Endothelial cell of umbilical vein (primary cell): Measurements from ENCODE around the gene ADRA2C. TPM values are rescaled to one million over a fixed set of nuclear protein-coding genes. Genes with fewer than 3 reads are reported as not detected.

ENCODE experiments used
- BruUV-seq: library from RNA; stranded (reverse); fragments of 400-500 nt; replicated peaks from 2 replicates; lab custom pipeline; 2021; lab: Mats Ljungman, UMichigan
- CTCF ChIA-PET: fragments of 300-600, 350-600 bp; sonication (Branson Sonifier 250); formaldehyde crosslinking; loops from one replicate; lab custom pipeline; 2021; ENCODE audit warnings: antibody characterized with exemption, inconsistent platforms; lab: Charles Lee
- POLR2A ChIA-PET: fragments of 300-600, 350-600 bp; sonication (Branson Sonifier 250); formaldehyde crosslinking; loops from one replicate; lab custom pipeline; 2021; ENCODE audit warnings: antibody characterized with exemption, inconsistent platforms; lab: Charles Lee
- DNase-seq: peaks from one replicate; pipeline ENCODE4 v3.0.0-alpha.2; 2011; ENCODE audit warnings: low read depth, low spot score
- FAIRE-seq: peaks from 2 replicates; lab custom pipeline; 2011; peaks lifted over from hg19 to GRCh38; lab: Jason Lieb, UNC
- H2AFZ ChIP-seq: 2 replicates; pipeline ENCODE4 v1.6.0; 2012; ENCODE audit warnings: low read depth, low read length, control low read depth, inconsistent platforms
- H3K27ac ChIP-seq: 2 replicates; pipeline ENCODE4 v1.5.1; 2011; ENCODE audit warnings: low read depth, mild to moderate bottlenecking, control low read depth, low read length, moderate library complexity; ENCODE audit not compliant: insufficient read depth
- H3K27me3 ChIP-seq, 2 experiments: 2 replicates each; pipeline versions ENCODE4 v1.6.0 to v1.6.1; 2011; ENCODE audit warnings: low read length in 2 of 2, mixed read lengths in 1 of 2; ENCODE audit not compliant: control insufficient read depth in 2 of 2, insufficient read depth in 2 of 2
- H3K36me3 ChIP-seq, 2 experiments: 2 replicates in 1 of 2; 3 replicates in 1 of 2; pipeline ENCODE4 v1.5.1; 2011; ENCODE audit warnings: low read length in 2 of 2, mild to moderate bottlenecking in 1 of 2, moderate library complexity in 1 of 2; ENCODE audit not compliant: control insufficient read depth in 2 of 2, insufficient read depth in 2 of 2; ENCODE audit errors: extremely low read depth in 1 of 2
- H3K4me1 ChIP-seq: 3 replicates; pipeline ENCODE4 v1.5.1; 2011; ENCODE audit warnings: mild to moderate bottlenecking, low read length; ENCODE audit not compliant: control insufficient read depth, insufficient read depth; ENCODE audit errors: extremely low read depth
- H3K4me2 ChIP-seq: 2 replicates; pipeline ENCODE4 v1.6.1; 2011; ENCODE audit warnings: low read length, control low read depth, mixed read lengths; ENCODE audit not compliant: insufficient read depth
- H3K4me3 ChIP-seq, 3 experiments: fragments of 200-600 bp in 1 of 3; sonication (generic), shearing (Covaris generic) in 1 of 3; replicated peaks in 1 of 3; 2 replicates each; pipeline ENCODE4 v1.5.1; 2011 to 2016; ENCODE audit warnings: control low read depth in 3 of 3, low read length in 3 of 3, mild to moderate bottlenecking in 2 of 3, inconsistent platforms in 1 of 3, low read depth in 1 of 3, moderate library complexity in 1 of 3; ENCODE audit not compliant: insufficient read depth in 1 of 3
- H3K79me2 ChIP-seq: 2 replicates; pipeline ENCODE4 v1.6.0; 2012; ENCODE audit warnings: low read length, inconsistent platforms; ENCODE audit not compliant: control insufficient read depth, insufficient read depth
- H3K9ac ChIP-seq: replicated peaks from 2 replicates; pipeline ENCODE3; 2011; ENCODE audit warnings: low read length, control low read depth; ENCODE audit not compliant: insufficient read depth; ENCODE audit errors: extremely low read depth
- H3K9me1 ChIP-seq: replicated peaks from 3 replicates; pipeline ENCODE4 v1.6.0; 2011; ENCODE audit warnings: mild to moderate bottlenecking, low read length; ENCODE audit not compliant: control insufficient read depth, insufficient read depth; ENCODE audit errors: extremely low read depth
- H3K9me3 ChIP-seq: replicated peaks from 2 replicates; pipeline ENCODE4 v1.5.1; 2012; ENCODE audit warnings: low read length, inconsistent platforms; ENCODE audit not compliant: control insufficient read depth, insufficient read depth
- H4K20me1 ChIP-seq: replicated peaks from 2 replicates; pipeline ENCODE3; 2011; ENCODE audit warnings: mild to moderate bottlenecking, low read length; ENCODE audit not compliant: control insufficient read depth, insufficient read depth; ENCODE audit errors: extremely low read depth
- CTCF ChIP-seq, 2 donors: IDR thresholded peaks; 1 replicate in 1 of 2; 2 replicates in 1 of 2; pipeline ENCODE4 v1.5.1; 2011; ENCODE audit warnings: low read length in 2 of 2, mild to moderate bottlenecking in 2 of 2, moderate library complexity in 2 of 2, control low read depth in 1 of 2, inconsistent platforms in 1 of 2, low read depth in 1 of 2; ENCODE audit not compliant: insufficient read depth in 1 of 2; ENCODE audit errors: extremely low read depth in 1 of 2
- EZH2 ChIP-seq: IDR thresholded peaks from 2 replicates; pipeline ENCODE4 v1.6.1; 2012; ENCODE audit warnings: borderline replicate concordance, low read depth, mild to moderate bottlenecking, moderate library complexity, low read length, inconsistent platforms; ENCODE audit not compliant: severe bottlenecking
- FOS ChIP-seq: IDR thresholded peaks from 2 replicates; pipeline ENCODE4 v1.6.1; 2011; ENCODE audit warnings: mild to moderate bottlenecking, low read length, moderate library complexity, borderline replicate concordance; ENCODE audit not compliant: insufficient read depth
- GATA2 ChIP-seq: IDR thresholded peaks from 2 replicates; pipeline ENCODE4 v1.7.0; 2011; ENCODE audit warnings: low read depth, mild to moderate bottlenecking, moderate library complexity, mixed read lengths, low read length; ENCODE audit not compliant: insufficient read length, insufficient read depth
- JUN ChIP-seq: IDR thresholded peaks from 2 replicates; pipeline ENCODE4 v1.6.1; 2011; ENCODE audit warnings: borderline replicate concordance, low read depth; ENCODE audit not compliant: insufficient read length, insufficient read depth
- MYC ChIP-seq: IDR thresholded peaks from one replicate; pipeline ENCODE4 v1.6.1; 2011; ENCODE audit warnings: mild to moderate bottlenecking, low read depth, low read length
- POLR2A ChIP-seq: IDR thresholded peaks from 2 replicates; pipeline ENCODE4 v1.6.1; 2012; ENCODE audit warnings: low read depth, mild to moderate bottlenecking, control low read depth, low read length
- POLR2AphosphoS5 ChIP-seq: IDR thresholded peaks from 2 replicates; pipeline ENCODE4 v1.6.1; 2012; ENCODE audit warnings: low read depth, mild to moderate bottlenecking, control low read depth, low read length, moderate library complexity; ENCODE audit not compliant: insufficient read depth
- dilution Hi-C: fragments of 300-500 bp; cut with MboI; formaldehyde crosslinking; loops from one replicate; pipeline ENCODE4 v1.15.0; 2019; ENCODE audit warnings: low sequenced_read_pairs; ENCODE audit not compliant: extremely low pct_ligation_motif_present
- intact Hi-C: fragments of 100-400 bp; cut with micrococcal nuclease; formaldehyde crosslinking; loops from one replicate; pipeline ENCODE4 v1.10.0; 2022
- polyA plus RNA-seq, 4 experiments: library from polyadenylated mRNA; depleted of rRNA in 3 of 4; stranded (reverse) in 3 of 4; unstranded in 1 of 4; fragments of >200 nt; gene quantifications; 2 replicates each; pipeline versions ENCODE4 v1.2.1 to v1.2.3, GENCODE V29; 2011 to 2012; ENCODE audit warnings: missing spikeins in 1 of 4
- total RNA-seq: library from RNA; stranded (reverse); gene quantifications from 2 replicates; pipeline ENCODE4 v1.2.3, GENCODE V29; 2021
- TF ChIP-seq, protein P1 (sequence below): IDR thresholded peaks from 2 replicates; pipeline ENCODE4 v1.6.1; 2011; ENCODE audit not compliant: insufficient read depth, insufficient read length

Gene ADRA2C
- total and polyA plus RNA-seq, 2 donors (not counting 3 experiments of a cell fraction or from before 2014, with no cell fraction given): 0.03 to 0.40 TPM

GRCh38 chr4:3807311-3807710 is 41.1 kb downstream of the ADRA2C start:
- no peak for TF ChIP-seq POLR2AphosphoS5
- TF ChIP-seq EZH2: no peak
- TF ChIP-seq JUN: no peak
- TF ChIP-seq MYC: no peak
- no peak for TF ChIP-seq GATA2
- TF ChIP-seq, protein P1, sequence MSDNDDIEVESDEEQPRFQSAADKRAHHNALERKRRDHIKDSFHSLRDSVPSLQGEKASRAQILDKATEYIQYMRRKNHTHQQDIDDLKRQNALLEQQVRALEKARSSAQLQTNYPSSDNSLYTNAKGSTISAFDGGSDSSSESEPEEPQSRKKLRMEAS: no peak
- no peak for TF ChIP-seq FOS
- TF ChIP-seq POLR2A: no peak
- TF ChIP-seq CTCF (IDR thresholded peaks at IDR 0.05; ENCODE audit: extremely low read depth in 1 of 2, insufficient read depth in 1 of 2, low read depth in 1 of 2, low read length in 2 of 2): no peak
- ChIA-PET POLR2A (no interaction called here), CTCF (no interaction called here)
- intact Hi-C loops: no loop called here
- Histone ChIP-seq H3K9me1 (no peaks in the 10 kb centered on the region), H3K27me3 (no peaks in the 10 kb centered on the region), H3K9ac (no peak overlapping the region), H3K27ac (no peak overlapping the region), H3K9me3 (no peaks in the 10 kb centered on the region), H3K4me2 (no peak overlapping the region), H3K36me3 (no peaks in the 10 kb centered on the region), H4K20me1 (no peaks in the 10 kb centered on the region), H3K4me3 (no peak overlapping the region), H2AFZ (no peak overlapping the region), H3K4me1 (no peaks in the 10 kb centered on the region), H3K79me2 (no peaks in the 10 kb centered on the region)
- no TSS peak for BruUV-seq
- no peak for FAIRE-seq
- no peak for DNase-seq
- dilution Hi-C loops: no loop called here
